ENCODE results near the gene TMEM250.

DNA sequence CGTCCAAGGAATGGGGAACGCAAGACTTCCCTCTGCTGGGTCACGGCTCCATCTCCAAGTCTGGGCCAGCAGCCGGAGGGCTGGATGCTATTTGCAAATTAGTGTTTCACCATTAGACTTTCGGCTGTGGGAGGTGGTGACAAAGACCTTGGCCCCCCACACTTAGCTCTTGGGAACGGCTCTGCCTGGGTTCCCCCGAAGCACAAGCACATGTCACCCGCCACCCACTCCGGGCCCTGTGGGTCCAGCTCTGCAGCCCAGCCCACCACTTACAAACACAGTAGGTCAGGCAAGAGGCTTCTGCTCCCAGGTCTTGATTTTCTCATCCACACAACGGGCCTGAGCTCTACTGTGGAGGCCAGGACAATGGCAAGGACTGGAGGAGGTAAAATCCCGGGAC, 25.8 kb upstream of the TMEM250 start:
- no peak for TF ChIP-seq CTCF (IDR thresholded peaks at IDR 0.05)
- TF ChIP-seq POLR2A (IDR thresholded peaks at IDR 0.05), result no peak
- no peak for TF ChIP-seq POLR2AphosphoS5 (IDR thresholded peaks at IDR 0.05; ENCODE audit: insufficient read depth in 1 of 2, low read depth in 1 of 2)
